EL (cell line): ENCODE results near the gene INTS7.
A peak's percentile ranks its signal among the peaks of the same experiment; 100 is the strongest.
"Not testable (repeated sequence)": the region's sequence is repeated elsewhere in the genome, so short reads cannot be mapped to it uniquely, and the experiment has no call there.

ENCODE experiments used
- DNase-seq: peaks from one replicate; pipeline ENCODE4 v3.0.0-alpha.2; 2016

The INTS7 gene

GRCh38 chr1:212034516-212035122, 738 bp downstream of the INTS7 start:
- DNase-seq, result no peak

DNA sequence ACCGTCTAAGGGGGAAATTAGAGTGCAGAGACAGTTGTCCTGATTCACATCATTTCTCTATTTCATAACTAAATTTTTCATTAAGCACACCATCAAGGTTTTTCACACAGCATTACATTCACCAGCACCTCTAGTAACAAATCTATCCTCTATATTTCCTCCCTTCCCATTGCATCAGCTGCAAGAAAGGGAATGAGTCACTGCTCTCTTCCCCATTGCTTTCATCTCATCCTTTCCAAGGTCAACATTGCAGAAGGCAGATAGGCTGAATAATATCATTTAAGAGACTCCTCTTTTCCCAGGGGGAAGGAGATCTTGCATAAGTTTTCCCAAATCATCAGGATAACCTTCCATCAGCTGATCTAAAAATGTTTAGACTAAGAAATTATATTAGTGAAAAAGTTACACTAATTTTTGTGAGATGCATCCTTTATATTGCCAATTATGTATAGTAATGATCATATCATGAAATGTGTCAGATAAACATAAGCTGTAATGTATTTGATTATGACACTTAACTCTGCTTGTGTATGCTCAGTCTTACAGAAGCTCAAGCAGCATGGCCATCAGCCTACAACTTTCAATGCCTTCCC, 4.3 kb downstream of the INTS7 start:
- peak; percentile 86 for DNase-seq

DNA sequence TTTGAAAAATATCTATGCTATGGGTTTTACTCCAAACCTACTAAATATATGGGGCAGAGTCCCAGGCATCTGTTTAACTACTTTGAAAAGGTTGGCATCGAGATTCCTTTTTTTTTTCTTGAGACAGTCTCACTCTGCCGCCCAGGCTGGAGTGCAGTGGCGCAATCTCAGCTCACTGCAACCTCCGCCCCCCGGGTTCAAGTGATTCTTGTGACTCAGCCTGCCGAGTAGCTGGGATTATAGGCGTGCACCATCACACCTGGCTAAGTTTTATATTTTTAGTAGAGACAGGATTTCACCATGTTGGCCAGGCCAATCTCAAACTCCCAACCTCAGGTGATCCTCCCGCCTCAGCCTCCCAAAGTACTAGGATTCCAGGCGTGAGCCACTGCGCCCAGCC, 7.6 kb downstream of the INTS7 start:
- DNase-seq, result not testable (repeated sequence)

- DNase-seq, result no peak
These were observed 10.7 kb downstream of the INTS7 start for GRCh38 chr1:212024469-212025149.

- not testable (repeated sequence) for DNase-seq
These were observed 12.4 kb downstream of the INTS7 start for GRCh38 chr1:212022908-212023307.

DNA sequence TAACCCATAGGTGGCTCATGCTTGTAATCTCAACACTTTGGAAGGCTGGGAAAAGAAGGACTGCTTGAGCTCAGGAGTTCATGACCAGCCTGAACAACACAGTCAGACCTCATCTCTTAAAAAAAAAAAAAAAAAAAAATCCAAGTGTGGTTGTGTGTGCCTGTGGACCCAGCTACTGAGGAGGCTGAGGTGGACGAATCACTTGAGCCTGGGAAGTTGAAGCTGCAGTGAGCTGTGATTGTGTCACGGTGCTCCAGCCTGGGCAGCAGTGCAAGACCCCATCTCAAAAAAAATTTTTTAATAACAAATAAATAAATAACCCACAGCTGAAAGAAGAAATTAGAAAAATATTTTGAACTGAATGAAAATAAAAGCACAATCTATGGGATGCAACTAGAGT, 13.8 kb downstream of the INTS7 start:
- no peak for DNase-seq

DNA sequence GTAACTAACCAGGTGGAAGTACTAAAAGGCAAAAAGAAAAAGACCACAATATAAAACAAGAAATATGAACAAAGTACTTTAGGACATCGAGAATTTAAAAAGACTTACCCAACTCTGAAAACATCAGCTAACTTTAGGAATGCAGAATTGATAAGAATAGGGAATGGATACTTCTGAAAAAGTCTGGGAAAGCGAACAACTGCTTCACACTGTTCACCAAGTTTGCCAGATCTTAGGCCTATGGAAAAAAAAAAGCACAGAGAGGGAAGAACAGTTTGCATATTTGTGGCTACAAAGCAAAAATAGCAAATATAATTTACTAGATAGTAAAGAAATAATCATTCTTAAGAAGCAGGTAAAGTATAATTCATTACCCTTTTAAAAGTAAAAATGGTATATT, 14.4 kb downstream of the INTS7 start:
- DNase-seq, result no peak

- DNase-seq, result no peak
These were observed 21.7 kb downstream of the INTS7 start for GRCh38 chr1:212013672-212014071.

GRCh38 chr1:212012034-212012740, 23.2 kb downstream of the INTS7 start:
- peak; percentile 65 for DNase-seq

GRCh38 chr1:212010004-212010403, 25.4 kb downstream of the INTS7 start:
- no peak for DNase-seq

DNA sequence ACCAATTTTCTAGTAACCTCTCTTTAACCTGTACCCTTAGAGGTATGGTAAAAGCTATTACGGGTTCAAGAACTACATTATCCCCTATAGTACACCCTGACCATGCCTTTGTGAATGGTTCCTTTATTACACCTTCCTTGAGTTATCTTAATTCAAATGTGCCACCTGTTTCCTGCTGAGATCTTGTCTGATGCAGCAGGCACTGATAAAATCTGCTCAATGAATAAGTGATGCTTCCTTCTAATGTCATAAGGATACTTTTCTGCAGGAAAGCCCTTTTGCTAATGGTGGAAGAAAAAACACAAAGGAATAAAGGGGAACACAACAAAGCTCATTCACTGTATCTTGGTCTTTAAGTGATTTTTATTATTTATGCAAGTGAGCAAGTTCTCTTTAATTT, 25.8 kb downstream of the INTS7 start:
- DNase-seq, result no peak

DNA sequence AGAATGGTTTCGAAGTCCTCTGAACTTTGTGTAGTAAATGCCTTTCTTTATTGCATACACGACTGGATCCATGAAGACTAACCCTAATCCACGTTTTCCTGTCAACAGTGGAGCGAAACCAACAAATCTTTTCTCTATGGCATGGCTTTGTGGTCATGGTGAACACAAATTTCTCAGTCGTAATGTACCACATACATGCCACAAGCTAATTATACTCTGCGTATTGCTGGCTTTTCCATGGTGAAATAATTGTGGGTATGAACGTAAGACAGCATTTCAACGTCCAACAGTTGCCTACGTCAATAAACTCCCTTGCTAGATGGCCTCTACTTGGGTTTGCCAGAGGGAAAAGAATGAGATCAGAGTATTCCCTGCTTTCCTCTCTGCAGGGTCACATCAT, 27.5 kb downstream of the INTS7 start:
- no peak for DNase-seq

GRCh38 chr1:212007178-212007577, 28.2 kb downstream of the INTS7 start:
- no peak for DNase-seq

GRCh38 chr1:212004895-212005608, 30.3 kb downstream of the INTS7 start:
- DNase-seq, result no peak

DNA sequence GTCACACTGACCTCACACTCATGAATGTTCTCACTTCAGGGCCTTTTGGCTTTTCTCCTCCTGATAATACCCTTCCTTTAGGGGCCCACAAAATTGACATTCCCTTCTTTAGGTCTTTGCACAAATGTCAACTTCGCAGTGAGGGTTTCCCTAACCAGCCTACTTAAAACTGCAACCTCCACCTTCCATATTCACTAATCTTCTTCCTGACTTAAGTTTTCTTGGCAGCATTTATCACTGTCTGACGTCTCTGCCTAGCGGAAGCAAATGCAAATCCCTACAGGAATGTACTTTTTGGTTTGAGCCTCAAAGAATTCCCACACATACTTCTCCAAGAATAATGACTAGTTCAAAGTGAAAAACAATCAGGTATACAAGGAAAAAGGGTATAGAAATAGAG, 32.8 kb downstream of the INTS7 start:
- no peak for DNase-seq

GRCh38 chr1:211997426-211997825, 37.9 kb downstream of the INTS7 start:
- DNase-seq, result not testable (repeated sequence)

DNA sequence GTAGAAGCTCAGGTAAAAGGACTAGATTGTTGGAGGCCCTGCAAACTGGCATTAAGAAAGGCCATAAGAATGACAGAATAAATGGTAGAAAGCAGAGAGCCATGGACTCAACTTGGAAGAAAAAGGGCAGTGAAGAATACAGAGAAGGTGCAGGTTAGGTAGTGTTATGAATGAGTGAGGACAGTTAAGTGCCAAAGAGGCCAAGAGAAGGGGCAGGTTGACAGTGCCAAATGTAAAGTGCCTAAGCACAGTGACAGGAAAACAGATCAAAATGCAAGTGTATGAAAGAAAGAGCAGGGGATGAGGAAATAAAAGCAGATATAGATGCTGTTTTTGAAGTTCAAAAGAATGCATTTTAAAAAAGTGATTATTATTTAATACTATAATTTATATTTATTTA, 43.7 kb downstream of the INTS7 start:
- DNase-seq, result no peak

DNA sequence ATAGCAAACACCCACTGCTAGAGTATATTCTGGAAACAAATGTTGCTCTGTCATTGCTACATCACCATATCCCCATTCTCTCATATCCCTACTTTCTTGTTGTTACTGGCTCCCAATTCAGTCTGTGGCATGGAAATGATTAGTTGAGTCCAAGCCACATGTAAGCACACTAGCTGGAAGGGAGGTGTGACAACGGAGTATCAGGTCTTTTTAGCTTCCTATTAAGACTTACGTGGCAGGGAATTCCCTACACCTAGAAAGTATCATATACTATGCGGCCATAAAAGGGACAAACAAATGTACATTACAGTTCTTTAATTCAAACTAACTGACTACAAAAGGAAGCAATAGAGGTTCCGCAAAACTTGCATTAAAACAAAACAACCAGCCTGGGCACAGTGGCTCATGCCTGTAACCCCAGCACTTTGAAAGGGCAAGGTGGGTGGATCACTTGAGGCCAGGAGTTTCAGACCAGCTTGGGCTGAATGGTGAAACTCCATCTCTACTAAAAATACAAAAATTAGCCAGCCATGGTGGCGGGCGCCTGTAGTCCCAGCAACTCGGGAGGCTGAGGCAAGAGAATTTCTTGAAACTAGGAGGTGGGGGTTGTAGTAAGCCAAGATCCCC, 48.6 kb downstream of the INTS7 start:
- no peak for DNase-seq

GRCh38 chr1:211985556-211986264, 49.6 kb downstream of the INTS7 start:
- no peak for DNase-seq

DNA sequence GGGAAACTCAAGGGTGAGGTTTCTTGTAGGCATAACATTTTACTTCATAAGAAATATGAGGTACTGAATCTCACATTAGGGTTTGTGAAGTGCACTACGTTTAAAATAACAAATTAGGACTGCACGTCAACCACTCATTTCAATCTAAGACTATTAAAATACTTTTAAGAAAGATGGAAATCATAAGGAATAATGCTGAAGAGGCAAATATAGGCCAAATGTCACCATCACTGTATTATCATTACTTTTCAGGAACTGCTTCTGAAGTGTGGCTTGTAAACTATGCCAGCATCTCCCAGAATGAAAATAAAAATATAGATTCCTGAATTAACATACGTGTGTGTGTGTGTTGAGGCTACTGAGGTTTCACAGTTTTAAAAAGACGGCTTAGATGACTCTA, 56.8 kb downstream of the INTS7 start:
- DNase-seq, result no peak

- DNase-seq, result no peak
These were observed 60.0 kb downstream of the INTS7 start for GRCh38 chr1:211975152-211975941.
